ENCODE results near the gene TMEM150A. TPM values are rescaled to one million over a fixed set of nuclear protein-coding genes. Genes with fewer than 3 reads are reported as not detected.
A peak's percentile ranks its signal among the peaks of the same experiment; 100 is the strongest.

The TMEM150A gene
- total RNA-seq, 1 donor from 2014 or later: 4.7 TPM

GRCh38 chr2:85558160-85558559 is 44.3 kb downstream of the TMEM150A start:
- H3K36me3 ChIP-seq (ENCODE audit: control insufficient read depth in 3 of 3, insufficient read depth in 3 of 3, low read length in 3 of 3): peaks cover 30 to 37% (median 33%) of the 10 kb centered on the region in 3 donors
- no peaks in the 10 kb centered on the region for H3K9me3 ChIP-seq (ENCODE audit: control insufficient read depth in 3 of 3, low read length in 3 of 3)
- no peak overlapping the region for H3K27ac ChIP-seq (ENCODE audit: low read depth, low read length)
- peak overlapping the region in 1 of 3 donors; percentile 11 for H3K9ac ChIP-seq (ENCODE audit: low read depth in 1 of 3, low read length in 3 of 3)
- no peak overlapping the region for H3K4me3 ChIP-seq (ENCODE audit: low read length in 3 of 3)
- H3K4me1 ChIP-seq (ENCODE audit: control insufficient read depth in 3 of 3, insufficient read depth in 3 of 3, low read length in 3 of 3): peaks cover 10 to 23% (median 16%) of the 10 kb centered on the region in 3 donors
- no peaks in the 10 kb centered on the region for H3K27me3 ChIP-seq (ENCODE audit: control insufficient read depth in 3 of 3, insufficient read depth in 3 of 3, low read length in 3 of 3)

DNA sequence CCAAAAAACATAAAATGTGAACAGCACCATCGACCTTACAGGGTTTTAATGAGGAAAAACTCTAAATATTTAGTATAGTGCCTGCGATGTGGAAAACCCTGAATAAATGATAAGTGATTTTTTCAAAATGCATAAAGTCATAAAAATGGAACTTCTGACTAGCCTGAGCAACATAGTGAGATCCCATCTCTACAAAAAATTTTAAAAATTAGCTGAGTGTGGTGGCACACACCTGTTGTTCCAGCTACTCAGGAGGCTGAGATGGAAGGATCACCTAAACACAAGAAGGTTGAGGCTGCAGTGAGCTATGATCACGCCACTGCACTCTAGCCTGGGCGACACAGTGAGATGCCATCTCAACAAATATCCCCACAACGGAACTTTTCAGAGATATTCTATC is 45.4 kb downstream of the TMEM150A start:
- Histone ChIP-seq H3K4me3 (ENCODE audit: low read length in 3 of 3) (no peak overlapping the region), H3K27me3 (ENCODE audit: control insufficient read depth in 3 of 3, insufficient read depth in 3 of 3, low read length in 3 of 3) (no peaks in the 10 kb centered on the region), H3K9me3 (ENCODE audit: control insufficient read depth in 3 of 3, low read length in 3 of 3) (no peaks in the 10 kb centered on the region), H3K9ac (ENCODE audit: low read depth in 1 of 3, low read length in 3 of 3) (no peak overlapping the region), H3K36me3 (ENCODE audit: control insufficient read depth in 3 of 3, insufficient read depth in 3 of 3, low read length in 3 of 3) (peaks cover 40 to 45% (median 40%) of the 10 kb centered on the region in 3 donors), H3K4me1 (ENCODE audit: control insufficient read depth in 3 of 3, insufficient read depth in 3 of 3, low read length in 3 of 3) (peaks cover 10 to 25% (median 16%) of the 10 kb centered on the region in 3 donors), H3K27ac (ENCODE audit: low read depth, low read length) (no peak overlapping the region)

- no peak overlapping the region for H3K4me3 ChIP-seq (ENCODE audit: low read length in 3 of 3)
- H3K36me3 ChIP-seq (ENCODE audit: control insufficient read depth in 3 of 3, insufficient read depth in 3 of 3, low read length in 3 of 3): peaks cover 49 to 64% (median 55%) of the 10 kb centered on the region in 3 donors
- no peaks in the 10 kb centered on the region for H3K27me3 ChIP-seq (ENCODE audit: control insufficient read depth in 3 of 3, insufficient read depth in 3 of 3, low read length in 3 of 3)
- no peak overlapping the region for H3K27ac ChIP-seq (ENCODE audit: low read depth, low read length)
- H3K9me3 ChIP-seq (ENCODE audit: control insufficient read depth in 3 of 3, low read length in 3 of 3): no peaks in the 10 kb centered on the region
- H3K9ac ChIP-seq (ENCODE audit: low read depth in 1 of 3, low read length in 3 of 3): no peak overlapping the region
- peaks cover 10 to 20% (median 19%) of the 10 kb centered on the region in 3 donors for H3K4me1 ChIP-seq (ENCODE audit: control insufficient read depth in 3 of 3, insufficient read depth in 3 of 3, low read length in 3 of 3)
These were observed 47.4 kb downstream of the TMEM150A start for GRCh38 chr2:85554980-85555612.

DNA sequence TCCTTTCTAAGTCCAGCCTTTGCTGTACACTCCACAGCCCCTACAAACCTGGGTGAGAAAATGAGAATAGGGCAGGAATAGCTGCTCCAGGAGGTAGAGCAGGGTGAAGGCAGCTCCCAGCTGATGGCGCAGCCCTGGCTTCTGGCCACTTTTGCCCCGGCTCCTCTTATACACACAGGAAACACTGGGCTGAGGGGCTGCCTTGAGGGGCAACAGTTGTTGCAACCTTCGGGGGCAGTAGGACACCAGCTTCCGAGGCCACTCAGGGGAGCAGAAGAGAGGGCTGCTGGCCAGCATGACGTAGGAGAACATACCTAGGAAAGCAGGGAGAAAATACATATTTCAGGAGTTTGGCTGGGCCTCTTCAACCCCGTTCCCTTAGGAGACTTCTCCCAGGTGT is 49.3 kb downstream of the TMEM150A start:
- Histone ChIP-seq H3K36me3 (ENCODE audit: control insufficient read depth in 3 of 3, insufficient read depth in 3 of 3, low read length in 3 of 3) (peaks cover 43 to 64% (median 50%) of the 10 kb centered on the region in 3 donors), H3K4me1 (ENCODE audit: control insufficient read depth in 3 of 3, insufficient read depth in 3 of 3, low read length in 3 of 3) (peaks cover 10 to 16% (median 11%) of the 10 kb centered on the region in 3 donors), H3K9ac (ENCODE audit: low read depth in 1 of 3, low read length in 3 of 3) (no peak overlapping the region), H3K27ac (ENCODE audit: low read depth, low read length) (no peak overlapping the region), H3K9me3 (ENCODE audit: control insufficient read depth in 3 of 3, low read length in 3 of 3) (no peaks in the 10 kb centered on the region), H3K27me3 (ENCODE audit: control insufficient read depth in 3 of 3, insufficient read depth in 3 of 3, low read length in 3 of 3) (no peaks in the 10 kb centered on the region), H3K4me3 (ENCODE audit: low read length in 3 of 3) (no peak overlapping the region)

DNA sequence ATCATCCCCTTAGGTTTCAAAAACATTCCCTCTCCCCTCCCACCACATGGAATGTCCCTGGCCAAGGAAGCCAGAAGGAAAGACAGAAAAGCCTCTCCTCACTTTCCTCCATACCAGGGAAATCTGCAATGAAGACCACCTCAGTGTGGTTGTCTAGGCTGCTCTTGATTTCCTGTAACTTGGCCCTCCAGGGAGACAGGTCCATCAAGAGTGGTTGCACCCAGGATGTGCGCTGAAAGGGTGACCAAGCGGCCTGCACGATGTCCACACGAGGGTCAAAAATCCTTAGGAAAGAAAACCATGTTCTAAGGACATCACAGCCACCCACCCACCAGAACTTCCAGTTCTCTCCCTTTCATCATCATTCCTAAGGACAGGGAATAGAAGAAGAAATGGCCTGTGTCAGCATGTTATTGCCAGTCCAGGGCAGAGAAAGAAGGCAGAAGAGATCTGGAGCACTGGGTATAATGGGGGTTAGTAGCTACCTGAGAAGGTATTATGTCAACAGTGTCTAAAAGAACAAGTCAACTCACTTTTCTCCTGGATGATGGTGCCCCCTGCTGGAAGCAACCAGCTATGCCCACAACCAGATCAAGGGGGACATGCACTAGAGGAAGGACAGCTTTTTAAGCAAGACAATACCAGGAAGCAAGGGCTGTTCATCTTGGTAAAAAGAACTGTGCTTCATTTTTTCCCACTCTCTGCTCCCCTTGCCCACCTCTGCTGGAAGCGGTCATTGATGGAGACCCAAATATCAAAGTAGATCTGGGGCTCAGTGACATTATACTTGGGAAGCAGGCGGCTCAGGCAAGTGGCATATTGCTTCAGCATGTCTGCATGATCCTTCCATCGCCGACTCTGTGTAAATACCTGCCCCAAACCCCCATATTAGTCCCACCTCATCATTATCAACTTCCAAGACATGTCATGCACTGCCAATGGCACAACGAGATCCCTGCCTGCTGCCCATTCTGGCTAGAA is 50.5 kb downstream of the TMEM150A start:
- H3K36me3 ChIP-seq (ENCODE audit: control insufficient read depth in 3 of 3, insufficient read depth in 3 of 3, low read length in 3 of 3): peaks cover 38 to 59% (median 46%) of the 10 kb centered on the region in 3 donors
- no peaks in the 10 kb centered on the region for H3K9me3 ChIP-seq (ENCODE audit: control insufficient read depth in 3 of 3, low read length in 3 of 3)
- H3K4me1 ChIP-seq (ENCODE audit: control insufficient read depth in 3 of 3, insufficient read depth in 3 of 3, low read length in 3 of 3): peaks cover 10 to 16% (median 11%) of the 10 kb centered on the region in 3 donors
- H3K27me3 ChIP-seq (ENCODE audit: control insufficient read depth in 3 of 3, insufficient read depth in 3 of 3, low read length in 3 of 3): no peaks in the 10 kb centered on the region
- no peak overlapping the region for H3K4me3 ChIP-seq (ENCODE audit: low read length in 3 of 3)
- no peak overlapping the region for H3K9ac ChIP-seq (ENCODE audit: low read depth in 1 of 3, low read length in 3 of 3)
- no peak overlapping the region for H3K27ac ChIP-seq (ENCODE audit: low read depth, low read length)

GRCh38 chr2:85550486-85550885 is 52.0 kb downstream of the TMEM150A start:
- H3K4me1 ChIP-seq (ENCODE audit: control insufficient read depth in 3 of 3, insufficient read depth in 3 of 3, low read length in 3 of 3): peaks cover 15 to 19% (median 15%) of the 10 kb centered on the region in 3 donors
- no peaks in the 10 kb centered on the region for H3K9me3 ChIP-seq (ENCODE audit: control insufficient read depth in 3 of 3, low read length in 3 of 3)
- no peak overlapping the region for H3K27ac ChIP-seq (ENCODE audit: low read depth, low read length)
- no peaks in the 10 kb centered on the region for H3K27me3 ChIP-seq (ENCODE audit: control insufficient read depth in 3 of 3, insufficient read depth in 3 of 3, low read length in 3 of 3)
- no peak overlapping the region for H3K4me3 ChIP-seq (ENCODE audit: low read length in 3 of 3)
- peaks cover 43 to 56% (median 50%) of the 10 kb centered on the region in 3 donors for H3K36me3 ChIP-seq (ENCODE audit: control insufficient read depth in 3 of 3, insufficient read depth in 3 of 3, low read length in 3 of 3)
- H3K9ac ChIP-seq (ENCODE audit: low read depth in 1 of 3, low read length in 3 of 3): no peak overlapping the region

DNA sequence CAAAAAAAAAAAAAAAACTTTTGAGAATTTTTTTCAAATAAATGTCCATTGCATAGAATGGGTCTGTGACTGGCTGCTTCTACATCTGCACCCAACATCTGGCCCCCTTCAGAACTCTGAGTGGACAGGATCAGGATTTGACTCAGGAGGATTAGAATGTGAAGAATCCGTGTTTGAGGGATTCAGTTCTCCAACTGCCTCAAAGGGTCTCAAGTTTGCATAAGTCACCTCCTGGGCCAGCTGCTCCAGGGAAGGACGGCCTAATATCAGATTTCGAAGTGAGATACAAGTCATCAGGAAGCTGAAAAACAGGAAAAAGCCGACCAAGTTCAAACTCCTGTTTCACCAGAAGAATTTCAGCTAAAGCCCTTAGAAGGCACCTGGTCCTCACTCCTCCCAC is 52.7 kb downstream of the TMEM150A start:
- Histone ChIP-seq H3K4me1 (ENCODE audit: control insufficient read depth in 3 of 3, insufficient read depth in 3 of 3, low read length in 3 of 3) (peaks cover 19 to 21% (median 20%) of the 10 kb centered on the region in 3 donors), H3K27me3 (ENCODE audit: control insufficient read depth in 3 of 3, insufficient read depth in 3 of 3, low read length in 3 of 3) (no peaks in the 10 kb centered on the region), H3K9ac (ENCODE audit: low read depth in 1 of 3, low read length in 3 of 3) (no peak overlapping the region), H3K27ac (ENCODE audit: low read depth, low read length) (no peak overlapping the region), H3K4me3 (ENCODE audit: low read length in 3 of 3) (no peak overlapping the region), H3K9me3 (ENCODE audit: control insufficient read depth in 3 of 3, low read length in 3 of 3) (no peaks in the 10 kb centered on the region), H3K36me3 (ENCODE audit: control insufficient read depth in 3 of 3, insufficient read depth in 3 of 3, low read length in 3 of 3) (peaks cover 39 to 52% (median 48%) of the 10 kb centered on the region in 3 donors)

- Histone ChIP-seq H3K9me3 (ENCODE audit: control insufficient read depth in 3 of 3, low read length in 3 of 3) (no peaks in the 10 kb centered on the region), H3K9ac (ENCODE audit: low read depth in 1 of 3, low read length in 3 of 3) (no peak overlapping the region), H3K36me3 (ENCODE audit: control insufficient read depth in 3 of 3, insufficient read depth in 3 of 3, low read length in 3 of 3) (peaks cover 35 to 45% (median 43%) of the 10 kb centered on the region in 3 donors), H3K27me3 (ENCODE audit: control insufficient read depth in 3 of 3, insufficient read depth in 3 of 3, low read length in 3 of 3) (no peaks in the 10 kb centered on the region), H3K4me3 (ENCODE audit: low read length in 3 of 3) (no peak overlapping the region), H3K4me1 (ENCODE audit: control insufficient read depth in 3 of 3, insufficient read depth in 3 of 3, low read length in 3 of 3) (peaks cover 25 to 28% (median 26%) of the 10 kb centered on the region in 3 donors), H3K27ac (ENCODE audit: low read depth, low read length) (no peak overlapping the region)
These were observed 53.4 kb downstream of the TMEM150A start for GRCh38 chr2:85549095-85549494.

- Histone ChIP-seq H3K36me3 (ENCODE audit: control insufficient read depth in 3 of 3, insufficient read depth in 3 of 3, low read length in 3 of 3) (peaks cover 34 to 42% (median 39%) of the 10 kb centered on the region in 3 donors), H3K27ac (ENCODE audit: low read depth, low read length) (no peak overlapping the region), H3K4me1 (ENCODE audit: control insufficient read depth in 3 of 3, insufficient read depth in 3 of 3, low read length in 3 of 3) (peaks cover 28 to 34% (median 29%) of the 10 kb centered on the region in 3 donors), H3K27me3 (ENCODE audit: control insufficient read depth in 3 of 3, insufficient read depth in 3 of 3, low read length in 3 of 3) (no peaks in the 10 kb centered on the region), H3K9me3 (ENCODE audit: control insufficient read depth in 3 of 3, low read length in 3 of 3) (no peaks in the 10 kb centered on the region), H3K4me3 (ENCODE audit: low read length in 3 of 3) (no peak overlapping the region), H3K9ac (ENCODE audit: low read depth in 1 of 3, low read length in 3 of 3) (no peak overlapping the region)
These were observed 53.9 kb downstream of the TMEM150A start for GRCh38 chr2:85548608-85548900.
